Stimulated activated CD4-positive, alpha-beta T cell treated with anti-CD3 and anti-CD28 coated beads, Interleukin-1b, Interleukin-23, amount 100 ng/mL, for 24 hours (primary cell): Measurements from ENCODE around the gene CCDC88A.
"Not testable (repeated sequence)": the region's sequence is repeated elsewhere in the genome, so short reads cannot be mapped to it uniquely, and the experiment has no call there.

Source experiments
- DNase-seq, 4 experiments: peaks; one replicate each; pipeline ENCODE4 v3.0.0-alpha.2; 2020; ENCODE audit warnings: low read depth in 4 of 4, low spot score in 1 of 4

CCDC88A gene

DNA sequence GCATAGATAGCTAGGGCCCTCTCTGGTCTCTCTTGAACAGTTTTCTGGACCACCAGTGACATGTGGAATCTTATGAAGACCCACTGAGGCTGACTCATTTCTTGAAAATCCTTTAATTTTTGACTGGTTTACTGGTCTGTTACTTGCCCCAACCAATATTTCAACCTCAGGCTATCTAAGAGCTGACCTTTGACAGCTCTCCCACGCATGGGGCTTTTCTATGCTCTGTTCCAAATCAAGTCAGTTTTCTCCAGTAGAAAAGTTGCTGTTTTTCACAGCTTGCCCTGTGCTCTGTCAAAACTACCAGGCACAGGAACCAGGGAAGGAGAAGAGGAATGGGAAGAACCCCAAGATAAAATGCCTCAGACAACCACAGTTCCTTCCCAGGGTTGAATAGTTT, 104.7 kb downstream of the CCDC88A start:
- DNase-seq: no peak

DNA sequence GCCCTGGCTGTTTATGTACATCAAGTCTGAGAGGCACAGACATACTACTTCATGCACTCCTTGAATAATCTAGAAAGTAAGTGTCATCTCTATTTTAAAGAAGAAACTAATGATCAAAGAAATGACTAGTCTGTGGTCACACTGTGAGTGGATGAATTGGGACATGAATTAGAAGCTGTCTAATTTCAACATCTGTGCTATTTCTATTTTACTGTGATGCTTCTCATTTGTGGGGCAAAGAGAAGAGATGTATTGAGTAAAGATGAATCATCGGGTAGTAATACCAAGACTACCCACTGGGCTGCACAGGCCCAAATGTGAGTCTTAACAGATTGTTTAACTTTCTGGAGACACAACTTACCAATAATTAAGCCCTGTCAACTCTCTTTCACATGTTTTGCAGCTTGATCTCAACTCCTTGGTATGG, 108.2 kb downstream of the CCDC88A start:
- DNase-seq: peak in 1 of 4 experiments; percentile 20

GRCh38 chr2:55309446-55309845, 110.2 kb downstream of the CCDC88A start:
- DNase-seq: no peak

DNA sequence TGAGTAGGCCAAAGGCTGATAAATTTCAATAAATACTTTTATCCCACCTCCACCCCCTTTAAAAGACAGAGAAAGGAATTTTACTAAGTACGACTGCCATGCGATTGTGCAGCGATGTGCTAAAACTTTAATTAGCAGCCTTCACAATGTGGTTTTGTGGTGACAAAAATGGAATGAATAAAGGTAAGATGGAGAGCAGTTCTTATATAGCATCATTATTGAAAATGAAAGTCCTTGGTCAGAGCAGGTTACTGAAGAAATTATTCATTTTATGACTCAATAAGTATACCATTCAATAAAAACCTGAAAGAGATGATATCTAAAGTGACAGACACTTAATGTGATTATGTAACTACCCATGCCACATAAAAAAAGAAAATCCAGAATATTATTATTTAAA, 117.4 kb downstream of the CCDC88A start:
- DNase-seq: no peak

DNA sequence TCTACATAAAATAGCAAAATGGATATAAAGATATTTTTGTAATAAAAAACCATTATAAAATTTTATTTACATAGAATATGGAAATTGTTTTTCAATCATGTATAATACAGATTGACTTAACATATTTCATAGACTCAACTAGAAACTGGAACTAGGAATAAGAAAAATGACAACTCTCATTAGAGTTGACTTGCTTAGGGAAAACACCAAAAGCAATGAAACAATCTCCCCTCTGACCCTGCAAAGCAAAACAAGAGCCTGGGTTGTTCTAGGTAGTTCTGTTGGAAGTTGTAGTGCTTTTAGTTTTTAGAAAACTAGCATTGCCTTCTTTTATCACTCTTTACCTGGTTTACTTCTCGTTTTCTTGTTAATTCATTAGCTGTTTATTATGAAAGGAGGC, 118.4 kb downstream of the CCDC88A start:
- DNase-seq: no peak

DNA sequence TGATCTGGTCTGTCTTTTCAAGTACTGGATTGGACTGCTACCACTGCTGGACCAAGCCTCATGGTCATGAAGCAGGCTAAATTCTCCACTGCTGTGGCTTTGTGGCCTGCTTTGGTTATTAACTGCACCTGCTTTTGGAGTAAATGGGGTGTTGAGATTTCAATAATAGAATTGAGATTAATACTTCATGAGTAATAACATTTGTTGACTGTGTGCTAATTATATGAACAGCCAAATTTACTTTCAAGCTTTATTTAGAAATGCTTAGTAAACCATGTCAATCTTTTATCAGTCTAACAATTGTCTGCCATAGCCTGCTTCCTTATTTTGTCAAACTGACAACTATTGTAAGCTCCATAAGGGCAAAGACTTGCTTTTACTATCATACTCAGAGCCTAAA, 123.3 kb downstream of the CCDC88A start:
- DNase-seq: no peak

- no peak for DNase-seq
Observed at GRCh38 chr2:55283083-55283482, 136.6 kb downstream of the CCDC88A start.

DNA sequence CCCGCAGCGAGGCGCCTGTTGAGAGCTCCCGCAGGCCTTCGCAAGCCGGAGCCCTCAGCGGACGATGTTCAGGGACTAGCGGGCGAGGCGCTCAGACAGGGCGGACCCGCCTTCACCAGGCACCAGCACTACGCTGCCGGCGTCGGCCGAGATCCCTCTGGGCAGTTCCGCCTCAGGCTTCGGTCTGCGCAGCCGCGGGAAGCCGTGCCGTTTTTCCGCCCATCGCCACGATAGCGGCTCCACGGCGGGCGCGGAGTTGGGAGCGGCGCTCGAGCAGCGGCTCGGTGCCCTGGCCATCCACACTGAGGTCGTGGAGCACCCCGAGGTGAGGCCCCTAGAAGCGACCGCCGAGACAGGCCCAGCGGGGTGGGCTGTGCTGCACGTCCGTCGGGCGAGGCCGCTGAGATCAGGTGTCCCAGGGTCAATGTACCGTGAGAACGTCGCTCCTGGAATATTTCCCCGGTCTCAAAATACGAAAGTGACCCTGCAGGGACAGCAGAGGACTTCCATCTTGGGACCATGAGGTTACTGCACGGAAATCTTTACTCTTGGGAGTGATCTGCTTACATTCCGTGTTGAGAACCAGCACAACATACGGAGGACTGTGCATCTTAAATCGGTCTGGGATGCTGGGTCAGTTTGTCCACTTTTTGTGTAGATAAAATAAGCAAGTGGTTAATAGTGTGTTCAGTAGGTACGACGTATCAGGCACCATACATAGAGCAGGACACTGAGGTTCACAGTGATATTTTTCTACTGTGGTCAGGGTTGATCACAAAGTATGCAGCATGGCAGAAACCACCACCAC, 137.3 kb downstream of the CCDC88A start:
- peak; percentile 57 to 77 (median 68) for DNase-seq

DNA sequence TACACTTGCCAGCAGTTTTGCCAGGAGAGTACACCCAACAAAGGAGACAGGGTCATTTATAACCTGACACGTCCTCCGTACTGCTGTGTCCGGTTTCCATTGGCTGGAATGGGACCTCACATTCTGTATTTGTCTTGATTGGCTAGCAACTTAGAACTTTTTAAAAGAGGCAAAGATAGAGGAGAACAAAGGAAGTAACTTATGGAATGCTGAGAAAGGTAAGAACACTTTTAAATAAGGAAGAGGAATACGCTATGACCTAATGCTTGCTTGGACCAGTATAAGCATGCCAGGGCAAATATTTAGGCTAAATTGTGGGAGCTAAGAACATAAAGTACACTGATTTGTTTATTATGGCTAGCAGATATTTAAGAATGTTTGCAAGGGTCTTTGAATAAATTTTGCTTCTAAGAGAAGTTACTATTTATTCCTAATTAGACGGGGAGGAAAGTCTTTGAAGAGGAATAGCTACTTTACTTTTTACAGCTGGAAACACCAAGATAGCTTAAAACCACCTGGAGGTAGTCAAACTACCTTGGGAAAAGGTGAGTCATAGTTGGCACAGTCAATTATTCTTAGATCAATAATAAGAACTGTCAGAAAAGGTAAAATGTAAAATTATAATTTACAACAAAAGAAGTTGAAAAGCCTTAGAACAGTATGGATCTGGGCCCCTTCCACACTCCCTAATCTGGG, 138.7 kb downstream of the CCDC88A start:
- DNase-seq: not testable (repeated sequence)

DNA sequence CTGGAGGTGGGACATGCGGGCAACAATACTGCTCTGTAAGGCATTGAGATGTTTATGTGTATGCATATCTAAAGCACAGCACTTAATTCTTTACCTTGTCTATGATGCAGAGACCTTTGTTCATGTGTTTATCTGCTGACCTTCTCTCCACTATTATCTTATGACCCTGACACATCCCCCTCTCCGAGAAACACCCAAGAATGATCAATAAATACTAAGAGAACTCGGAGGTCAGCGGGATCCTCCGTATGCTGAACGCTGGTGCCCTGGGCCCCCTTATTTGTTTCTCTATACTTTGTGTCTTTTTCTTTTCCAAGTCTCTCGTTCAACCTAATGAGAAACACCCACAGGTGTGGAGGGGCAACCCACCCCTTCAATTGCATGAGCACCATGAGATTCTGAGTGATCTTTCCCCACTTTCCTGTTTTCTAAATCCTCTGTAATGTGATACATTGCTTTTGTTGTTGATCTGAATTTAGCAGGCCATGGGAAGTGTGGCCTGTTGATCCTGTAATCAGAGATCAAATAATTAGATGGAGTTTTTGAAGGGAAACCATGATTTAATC, 139.7 kb downstream of the CCDC88A start:
- not testable (repeated sequence) for DNase-seq

- not testable (repeated sequence) for DNase-seq
Observed at GRCh38 chr2:55279214-55279835, 140.3 kb downstream of the CCDC88A start.

DNA sequence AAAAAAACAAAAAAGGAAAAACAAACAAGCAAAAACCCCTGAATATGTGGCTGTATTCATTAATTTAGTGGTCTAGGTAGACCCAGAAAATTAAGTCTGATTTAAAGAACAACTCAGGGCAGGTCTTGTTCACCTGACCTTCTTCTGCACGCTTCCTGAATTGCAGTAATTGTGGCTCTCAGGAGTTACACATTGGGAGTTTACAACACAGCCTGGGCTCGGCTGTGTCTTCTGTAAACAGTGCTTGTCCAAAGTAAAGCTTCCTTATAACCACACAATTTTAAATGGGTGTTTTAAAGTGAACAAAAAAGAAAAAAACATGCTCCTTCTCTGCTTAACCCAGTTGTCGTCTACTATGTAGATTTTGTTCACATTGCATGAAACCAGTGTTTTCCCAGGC, 142.3 kb downstream of the CCDC88A start:
- no peak for DNase-seq

DNA sequence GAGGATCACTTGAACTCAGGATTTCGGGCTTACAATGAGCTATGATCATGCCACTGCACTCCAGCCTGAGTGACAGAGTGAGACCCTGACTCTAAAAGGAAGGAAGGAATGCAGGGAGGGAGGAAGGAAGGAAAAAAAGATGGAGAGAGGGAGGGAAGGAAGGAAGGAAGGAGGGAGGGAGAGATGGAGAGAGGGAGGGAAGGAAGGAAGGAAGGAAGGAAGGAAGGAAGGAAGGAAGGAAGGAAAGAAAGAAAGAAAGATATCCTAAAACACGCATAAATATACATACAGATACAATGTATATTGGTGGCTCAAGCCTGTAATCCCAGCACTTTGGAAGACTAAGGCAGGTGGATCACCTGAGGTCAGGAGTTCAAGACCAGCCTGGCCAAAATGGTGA, 145.3 kb downstream of the CCDC88A start:
- not testable (repeated sequence) for DNase-seq

DNA sequence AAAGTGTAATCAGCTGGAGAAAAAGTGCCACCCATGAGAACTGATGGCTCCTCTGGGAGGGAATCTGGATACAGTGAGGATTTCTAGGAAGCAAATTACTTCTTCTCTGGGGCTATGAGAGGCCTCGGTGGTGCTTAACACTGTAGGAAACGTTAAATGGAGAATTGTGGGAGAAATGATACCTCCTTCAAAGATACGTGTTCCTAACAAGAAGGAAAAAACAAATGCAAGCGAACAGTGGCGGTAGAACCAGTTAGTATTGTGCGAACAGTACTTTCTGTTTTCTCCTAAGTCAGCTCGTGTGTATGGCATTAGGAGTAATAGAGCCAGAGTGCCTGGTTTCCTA, 150.0 kb downstream of the CCDC88A start:
- DNase-seq: no peak

DNA sequence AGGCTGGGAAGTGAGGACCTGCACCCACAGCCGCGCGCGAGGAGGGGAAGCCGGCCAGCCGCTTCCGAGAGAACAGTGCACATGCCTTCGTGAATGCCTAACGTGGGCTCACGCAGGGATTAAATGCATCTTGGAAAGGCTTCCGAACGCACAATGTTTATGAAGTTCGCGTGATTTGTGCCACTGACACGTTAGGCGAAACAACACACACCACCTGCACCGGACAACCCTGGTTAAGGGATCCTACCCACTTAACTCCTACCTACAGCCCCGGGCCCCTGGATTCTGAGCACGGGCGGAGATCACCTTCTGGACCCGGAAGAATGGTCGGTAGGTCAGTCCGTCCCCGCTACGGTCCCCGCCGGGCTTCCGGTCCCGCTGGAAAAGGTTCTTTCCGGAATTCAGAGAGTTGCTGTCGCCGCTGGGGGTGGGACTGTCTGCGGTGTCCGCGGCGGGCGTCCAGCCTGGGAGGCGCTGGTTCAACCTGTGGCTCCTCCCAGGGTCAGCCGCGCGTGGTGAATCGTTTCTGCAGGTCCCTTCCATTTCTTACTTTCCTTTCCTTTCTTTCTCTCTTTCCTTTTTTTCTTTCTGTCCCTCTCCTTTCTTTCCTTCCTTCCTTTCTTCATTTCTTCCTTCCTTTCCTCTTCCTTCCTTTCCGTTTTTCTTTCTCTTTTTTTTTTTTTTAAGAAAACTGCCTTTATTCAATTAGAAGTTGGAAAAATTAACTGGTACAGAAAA, 150.6 kb downstream of the CCDC88A start, which contains the start of gene MTIF2:
Gene MTIF2 (minus strand): TSS at position 325 of the 738 bp plus-strand sequence. CDS start 5,373 bp downstream, outside the sequence.
- DNase-seq: peak; percentile 78 to 92 (median 86)

DNA sequence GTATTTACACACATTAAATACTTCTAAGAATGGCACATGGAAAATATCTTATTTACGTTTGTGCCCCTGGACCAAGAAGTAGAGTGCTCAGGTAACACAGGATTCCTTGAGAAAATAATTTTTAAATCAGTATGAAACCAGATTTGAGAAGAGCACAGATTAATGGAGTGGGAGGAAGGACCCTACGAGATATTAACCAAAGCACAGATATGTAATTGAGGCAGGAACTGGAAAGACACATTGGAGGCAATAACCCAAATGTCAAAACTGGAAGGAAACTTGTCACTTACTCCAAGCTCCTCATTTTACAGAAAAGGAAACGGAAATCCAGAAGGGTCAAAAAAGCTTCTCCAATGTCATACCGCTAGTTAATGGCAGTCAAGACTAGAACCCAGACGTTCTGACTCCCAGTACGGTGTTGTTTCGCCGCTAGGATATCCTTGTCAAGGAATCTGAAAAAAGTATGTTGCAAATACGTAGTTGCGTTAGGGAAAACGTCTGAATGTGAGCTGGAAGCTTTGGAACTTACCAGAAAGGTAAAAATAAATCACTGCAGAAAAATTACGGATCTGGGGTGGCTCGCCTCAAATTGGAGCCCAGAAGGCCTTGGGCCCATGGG, 151.3 kb downstream of the CCDC88A start:
- DNase-seq: no peak

DNA sequence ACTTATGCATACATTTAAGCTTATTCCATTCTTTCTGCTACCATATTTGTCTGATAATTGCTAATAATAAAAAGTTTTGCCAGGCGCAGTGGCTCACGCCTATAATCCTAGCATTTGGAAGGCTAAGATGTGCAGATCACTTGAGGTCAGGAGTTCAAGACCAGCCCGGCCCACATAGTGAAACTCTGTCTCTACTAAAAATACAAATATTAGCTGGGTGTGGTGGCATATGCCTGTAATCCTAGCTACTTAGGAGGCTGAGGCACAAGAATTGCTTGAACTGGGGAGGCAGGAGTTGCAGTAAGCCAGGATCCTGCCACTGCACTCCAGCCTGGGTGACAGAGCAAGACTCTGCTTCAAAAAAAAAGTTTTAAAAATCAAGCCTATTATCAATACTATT, 160.1 kb downstream of the CCDC88A start:
- not testable (repeated sequence) for DNase-seq

GRCh38 chr2:55252832-55253231, 166.8 kb downstream of the CCDC88A start:
- no peak for DNase-seq

DNA sequence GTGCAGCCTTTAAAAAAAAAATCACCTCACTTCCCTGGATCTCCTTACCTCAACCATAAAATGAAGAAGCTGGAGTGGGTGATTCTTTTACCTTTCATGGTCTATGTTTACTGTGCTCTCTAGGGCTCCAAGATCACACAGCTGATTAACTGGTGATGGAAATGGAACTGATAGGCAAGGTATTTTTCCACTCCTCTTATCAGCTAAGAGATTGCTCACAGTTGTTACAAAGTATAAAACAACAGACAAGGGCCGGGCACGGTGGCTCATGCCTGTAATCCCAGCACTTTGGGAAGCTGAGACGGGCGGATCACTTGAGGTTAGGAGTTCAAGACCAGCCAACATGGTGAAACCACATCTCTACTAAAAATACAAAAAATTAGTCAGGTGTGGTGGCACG, 172.6 kb downstream of the CCDC88A start:
- DNase-seq: no peak

DNA sequence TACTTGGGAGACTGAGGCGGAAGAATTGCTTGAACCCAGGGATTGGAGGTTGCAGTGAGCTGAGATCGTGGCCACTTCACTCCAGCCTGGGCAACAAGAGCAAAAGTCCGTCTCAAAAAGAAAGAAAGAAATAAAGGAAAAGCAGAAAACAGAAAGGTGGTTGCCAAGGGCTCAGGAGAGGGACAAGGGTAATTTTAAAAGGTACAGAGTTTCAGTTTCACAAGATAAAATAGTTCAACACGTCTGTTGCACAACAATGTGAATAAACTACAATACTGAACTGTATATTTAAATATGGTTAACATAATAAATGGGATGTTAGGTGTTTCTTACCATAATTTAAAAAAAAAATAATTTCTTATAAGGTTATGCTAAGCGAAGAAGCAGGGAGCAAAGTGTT, 174.2 kb downstream of the CCDC88A start:
- no peak for DNase-seq

- DNase-seq: no peak
Observed at GRCh38 chr2:55242617-55243016, 177.0 kb downstream of the CCDC88A start.
